ENCODE measurements around the gene ANLN.

GRCh38 chr7:36400606-36401005 is 10.9 kb downstream of the ANLN start:
- no peak for TF ChIP-seq POLR2AphosphoS5 (IDR thresholded peaks at IDR 0.05; ENCODE audit: low read depth, low read length)
- no peak for TF ChIP-seq FOXP2 (optimal IDR thresholded peaks at IDR 0.05; ENCODE audit: borderline replicate concordance, extremely low read depth, extremely low read length, insufficient read depth)
- no peak for TF ChIP-seq TAF1 (IDR thresholded peaks at IDR 0.05; ENCODE audit: borderline replicate concordance, insufficient read depth, low read length)
- TF ChIP-seq REST (IDR thresholded peaks at IDR 0.05; ENCODE audit: insufficient read depth in 1 of 2, low read depth in 2 of 2, low read length in 2 of 2), result no peak
